Suppressor macrophage treated with lipopolysaccharide for 4 hours (primary cell): ENCODE data around the gene HDAC3.

Experiments used
- DNase-seq: peaks from one replicate; pipeline ENCODE4 v3.0.0-alpha.2; 2020

The HDAC3 gene

DNA sequence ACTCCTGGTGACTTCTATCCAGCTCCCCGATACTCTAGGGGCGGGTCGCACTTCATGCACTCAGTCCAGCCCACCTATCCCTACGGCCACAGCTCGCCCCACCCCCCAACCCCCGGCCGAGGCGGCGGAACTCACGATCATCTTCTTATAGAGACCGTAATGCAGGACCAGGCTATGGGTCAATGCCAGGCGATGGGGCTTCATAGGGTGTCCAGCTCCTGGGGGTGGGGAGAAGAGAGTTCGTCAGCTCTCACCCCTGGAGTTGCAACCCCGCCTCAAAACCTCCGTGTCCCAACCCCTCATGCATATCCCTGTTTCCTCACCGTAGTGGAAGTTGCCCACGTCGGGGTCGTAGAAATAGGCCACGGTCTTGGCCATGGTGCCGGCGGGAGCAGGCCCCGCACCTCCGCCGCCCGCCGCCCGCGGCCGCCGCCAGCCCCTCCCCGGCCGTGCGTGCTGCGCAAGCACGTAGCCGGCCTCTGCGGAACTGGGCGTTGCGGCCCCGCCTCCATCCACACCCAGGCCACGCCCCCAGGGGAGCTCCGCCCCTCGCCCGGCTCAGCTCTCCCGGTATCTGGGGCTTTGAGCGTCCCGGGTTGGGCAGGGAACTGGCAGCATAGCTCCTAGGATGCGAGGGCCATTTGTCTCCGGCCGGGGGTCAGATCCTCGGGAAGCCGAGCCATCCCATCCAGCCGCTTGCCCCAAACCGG lies at the start of gene HDAC3, which contains the start of gene RELL2:
Gene HDAC3, minus strand, starts transcription at position 437 of the 710 bp plus-strand sequence. Its CDS starts 59 bp downstream, at position 378.
Gene RELL2, plus strand, starts transcription at position 585 of the 710 bp plus-strand sequence. CDS start 1,229 bp downstream, outside the sequence.
- peak; percentile 96 for DNase-seq

DNA sequence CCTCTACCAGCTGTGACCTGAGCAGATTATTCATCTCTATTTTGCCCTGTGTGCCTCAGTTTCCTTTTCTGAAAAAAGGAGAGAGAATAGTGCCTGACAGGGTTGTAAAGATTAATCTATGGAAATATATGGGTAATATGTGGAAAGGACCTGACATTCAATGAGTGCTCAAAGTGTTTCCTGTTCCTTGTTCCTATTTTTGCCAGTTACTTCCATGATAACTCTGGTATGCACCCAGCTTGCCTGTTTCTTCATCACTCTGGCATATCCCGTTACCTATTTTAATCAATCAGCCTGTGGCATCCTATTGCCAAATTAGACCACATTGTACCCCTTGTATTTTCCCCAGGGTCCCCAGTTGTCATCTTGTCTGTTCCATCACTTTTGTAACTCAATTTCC lies 48.9 kb upstream of the HDAC3 start:
- peak; percentile 26 for DNase-seq

DNA sequence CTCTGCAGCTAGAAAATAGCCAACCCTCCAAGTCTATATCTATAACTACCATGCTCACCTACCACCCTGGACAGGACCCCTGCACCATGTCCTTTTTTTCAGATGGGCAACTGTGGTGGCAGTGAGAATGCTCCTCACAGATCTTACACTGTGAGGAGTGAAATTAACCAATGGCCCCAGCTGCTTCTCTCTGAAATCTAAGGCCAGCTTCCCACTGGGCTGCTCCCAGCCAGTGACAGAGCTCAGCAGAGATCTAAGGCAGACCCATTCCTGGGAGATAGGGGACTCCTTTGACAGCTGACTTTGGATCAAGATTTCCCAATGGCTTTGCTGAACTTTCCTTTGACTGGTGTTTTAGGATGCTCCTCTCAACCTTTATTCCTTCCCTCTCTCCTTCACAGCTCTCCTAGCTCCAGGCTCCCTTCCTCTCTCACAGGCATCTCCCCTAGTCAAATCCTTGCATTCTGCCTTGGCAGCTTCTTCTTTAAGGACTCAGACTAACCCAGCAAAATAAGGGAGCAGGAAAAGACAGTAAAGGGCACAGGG lies 47.0 kb upstream of the HDAC3 start:
- no peak for DNase-seq

DNA sequence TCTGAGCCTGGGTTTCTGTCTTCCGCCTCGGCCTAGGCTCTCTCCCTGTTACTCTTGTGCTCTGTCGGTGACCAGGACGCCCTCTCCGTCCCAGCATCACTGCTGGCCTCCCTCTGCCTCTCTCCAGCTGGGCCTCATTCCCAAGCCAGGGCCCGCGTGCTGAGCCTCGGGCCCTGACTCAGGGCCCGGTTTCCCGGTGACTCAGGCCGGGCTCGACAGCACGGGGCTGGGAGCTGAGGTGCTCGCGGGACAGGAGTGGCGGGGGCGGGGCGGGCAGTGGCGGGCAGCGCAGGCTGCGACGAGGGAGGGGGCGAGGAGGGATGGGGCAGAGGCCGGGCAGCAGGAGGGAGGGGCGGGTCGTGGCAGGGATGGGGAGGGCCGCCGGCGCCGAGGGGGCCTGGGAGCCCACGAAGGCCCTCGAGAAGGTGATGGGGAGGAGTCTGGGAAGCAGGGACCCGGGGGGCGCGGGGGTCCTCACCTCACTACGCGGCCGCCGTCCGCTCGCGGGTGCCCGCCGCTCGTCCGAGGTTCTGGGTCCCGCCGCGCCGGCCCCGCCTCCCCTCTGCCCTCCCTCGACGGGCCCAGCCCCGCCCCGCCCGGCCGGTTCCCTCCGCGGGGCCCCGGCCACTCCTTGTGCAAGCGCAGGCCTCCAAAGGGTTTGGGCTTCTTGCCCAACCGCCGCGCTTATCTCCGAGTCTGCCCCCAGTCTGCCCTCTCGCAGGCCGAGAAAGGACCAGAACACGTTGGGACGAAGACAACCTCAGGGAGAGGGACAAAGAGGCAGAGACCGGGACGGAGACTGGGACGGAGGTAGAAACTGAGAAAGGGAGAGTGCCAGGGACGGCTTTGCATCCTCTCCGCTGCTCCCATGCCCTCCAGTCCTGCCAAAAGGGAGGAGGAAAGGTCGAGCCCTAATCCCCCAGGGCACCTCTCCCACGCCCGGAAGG lies 45.3 kb upstream of the HDAC3 start, which contains the start of gene ARAP3:
Gene ARAP3, minus strand, starts transcription at position 536 of the 947 bp plus-strand sequence. CDS start 1,744 bp downstream, outside the sequence.
- DNase-seq = peak; percentile 74

DNA sequence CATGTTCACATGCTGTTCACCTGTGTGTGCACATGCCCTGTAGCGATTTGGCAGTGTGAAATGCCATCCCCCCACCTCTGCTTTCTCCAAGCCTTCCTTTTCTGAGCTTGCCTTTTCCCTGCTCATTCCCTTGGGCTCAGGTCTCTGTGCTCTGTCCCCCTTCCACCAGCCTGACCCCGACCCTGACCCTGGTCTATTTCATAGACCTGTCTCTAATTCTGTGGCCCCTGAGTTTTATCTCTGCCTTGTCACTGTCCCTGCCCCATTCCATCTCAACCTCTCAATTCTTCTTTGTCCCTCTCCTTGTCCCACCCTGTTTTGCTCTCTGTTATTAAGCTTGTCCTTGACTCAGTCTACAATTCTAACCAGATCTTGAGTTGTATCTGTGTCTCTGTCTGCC lies 44.6 kb upstream of the HDAC3 start:
- DNase-seq = no peak

DNA sequence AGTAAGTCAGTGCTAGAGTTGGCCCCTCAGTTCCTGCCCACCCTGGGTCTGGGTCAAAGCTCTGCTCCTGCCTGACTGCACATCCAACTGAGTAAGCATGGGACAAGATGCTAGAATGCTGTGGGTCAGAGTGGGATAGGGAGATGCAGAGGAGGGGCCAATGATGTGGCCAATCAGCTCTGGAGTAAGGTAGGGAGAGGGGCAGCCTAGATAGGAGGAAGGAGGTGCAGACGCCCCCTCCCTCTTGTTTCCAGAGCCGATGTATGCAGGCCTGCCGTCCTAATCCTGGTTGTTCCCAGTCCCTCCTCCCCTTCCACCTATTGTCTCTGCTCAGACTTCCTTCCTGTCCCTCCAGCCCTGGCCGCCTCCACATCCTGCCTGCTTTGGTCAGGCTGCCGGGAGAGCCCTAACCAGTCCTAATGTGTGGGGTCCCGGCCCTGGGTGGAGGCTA lies 44.1 kb upstream of the HDAC3 start:
- DNase-seq = no peak

DNA sequence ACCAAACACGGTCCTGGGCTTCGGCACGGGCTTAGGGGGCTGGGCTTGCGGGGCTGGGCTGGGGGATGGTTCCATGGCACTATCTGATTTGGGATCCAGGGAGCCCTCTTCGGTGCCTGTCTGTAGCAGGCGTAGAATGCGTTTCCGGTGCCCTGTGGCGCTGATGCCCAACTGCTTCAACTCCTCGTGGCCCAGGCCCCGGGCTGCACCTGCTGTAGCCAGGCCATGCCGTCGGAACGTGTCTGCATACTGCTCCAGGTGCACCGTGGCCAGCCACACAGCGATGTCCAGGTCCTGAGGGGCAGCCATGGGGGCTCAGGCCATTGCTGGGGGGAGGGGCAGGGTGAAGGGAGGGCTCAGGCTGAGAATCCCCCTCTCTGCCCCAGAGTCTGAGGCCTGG lies 43.5 kb upstream of the HDAC3 start:
- DNase-seq = no peak

DNA sequence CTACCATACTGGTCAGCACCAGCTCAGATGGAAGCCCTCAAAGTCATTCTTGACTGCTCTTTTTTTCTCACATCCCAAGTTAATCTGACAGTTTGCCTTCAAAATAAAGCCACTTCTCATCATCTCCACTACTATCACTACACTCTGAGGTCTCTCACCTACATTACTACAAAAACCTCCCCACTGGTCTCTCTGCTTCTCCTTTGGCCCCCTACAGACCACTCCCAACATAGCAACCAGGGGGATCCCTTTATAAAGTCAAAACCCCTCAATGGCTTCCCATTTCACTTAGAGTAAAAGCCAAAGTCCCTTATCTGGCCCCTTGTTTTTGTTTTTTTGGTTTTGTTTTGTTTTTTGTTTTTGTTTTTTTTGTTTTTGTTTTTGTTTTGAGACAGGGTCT lies 40.8 kb upstream of the HDAC3 start:
- DNase-seq = no peak

DNA sequence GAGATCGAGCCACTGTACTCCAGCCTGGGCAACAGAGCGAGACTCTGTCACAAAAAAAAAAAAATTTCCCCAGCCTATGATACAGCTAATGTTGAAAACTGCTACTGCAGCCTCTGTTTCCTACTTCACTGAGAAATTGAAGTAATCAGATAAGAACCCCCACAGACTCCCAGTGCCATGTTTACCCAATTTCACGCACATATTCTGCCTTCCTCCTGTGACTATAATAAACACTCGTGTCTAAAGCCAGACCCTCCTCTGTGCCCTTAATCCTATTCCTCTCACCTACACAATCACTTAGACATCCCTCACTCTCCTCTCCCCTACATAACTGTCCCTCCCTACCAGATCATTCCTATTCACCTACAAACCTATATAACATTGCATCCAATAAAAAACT lies 39.0 kb upstream of the HDAC3 start:
- DNase-seq = no peak

DNA sequence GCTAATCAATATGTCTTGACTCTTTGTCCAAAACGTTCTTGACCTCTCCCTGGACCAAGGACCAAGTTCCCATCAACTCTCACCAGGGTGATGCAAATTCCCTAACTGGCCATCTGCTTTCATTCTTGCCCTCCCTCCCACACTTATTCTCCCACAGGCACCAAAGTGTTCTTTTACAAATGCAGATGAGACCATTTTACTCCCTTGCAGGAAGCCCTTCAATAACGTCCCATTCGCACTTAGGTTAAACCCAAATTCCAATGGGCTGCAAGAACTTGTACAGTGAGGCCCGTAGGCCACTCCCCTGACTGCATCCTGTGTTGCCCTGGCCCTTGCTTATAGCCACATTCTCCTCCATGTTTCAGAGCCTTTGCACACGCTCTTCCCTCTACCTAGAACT lies 38.1 kb upstream of the HDAC3 start:
- DNase-seq = no peak

DNA sequence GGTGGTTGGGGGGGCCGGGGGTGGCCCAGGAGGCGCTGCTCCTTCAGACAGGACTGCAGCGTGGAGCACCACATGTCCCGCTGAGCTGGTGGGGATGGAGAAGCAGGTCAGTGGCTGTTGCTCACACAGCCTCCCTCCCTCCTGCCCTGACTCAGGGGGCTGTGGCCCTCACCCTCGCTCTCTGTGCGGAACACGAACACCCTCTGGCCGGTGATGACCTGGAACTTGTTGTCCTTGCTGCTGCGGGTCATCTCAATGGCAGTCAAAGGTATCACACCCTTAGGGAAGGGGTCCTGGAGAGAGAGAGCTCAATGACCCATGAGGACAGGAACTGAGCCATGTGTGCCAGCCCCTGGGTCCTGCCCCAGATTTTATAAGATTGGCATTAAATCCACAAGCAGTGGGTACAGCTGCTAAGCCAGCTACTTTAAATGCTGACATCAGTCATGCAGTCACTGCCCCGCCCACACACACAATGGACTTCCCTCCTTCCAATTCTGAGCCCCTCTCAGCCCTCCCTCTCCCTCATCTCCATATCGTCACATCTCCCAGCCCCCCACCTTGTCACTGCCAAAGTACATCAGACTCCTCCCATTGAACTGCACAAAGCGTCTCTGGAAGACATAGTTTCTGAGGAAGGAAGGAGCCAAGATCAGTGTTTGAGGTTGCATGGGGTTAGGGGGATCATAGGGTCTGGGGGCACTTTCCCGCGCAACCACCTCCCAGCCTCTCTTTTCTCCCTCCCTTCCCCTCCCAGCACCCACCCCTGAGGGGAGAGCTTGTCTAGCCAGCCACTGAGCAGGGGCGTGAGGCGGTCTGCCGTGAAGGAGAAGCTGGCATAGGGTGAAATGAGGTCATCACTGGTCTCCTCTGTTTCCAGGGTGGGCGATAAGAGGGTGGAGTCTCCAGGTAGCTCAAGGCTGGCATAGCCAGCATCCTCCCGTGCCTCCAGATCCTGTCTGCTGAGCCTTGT lies 36.5 kb upstream of the HDAC3 start:
- no peak for DNase-seq

DNA sequence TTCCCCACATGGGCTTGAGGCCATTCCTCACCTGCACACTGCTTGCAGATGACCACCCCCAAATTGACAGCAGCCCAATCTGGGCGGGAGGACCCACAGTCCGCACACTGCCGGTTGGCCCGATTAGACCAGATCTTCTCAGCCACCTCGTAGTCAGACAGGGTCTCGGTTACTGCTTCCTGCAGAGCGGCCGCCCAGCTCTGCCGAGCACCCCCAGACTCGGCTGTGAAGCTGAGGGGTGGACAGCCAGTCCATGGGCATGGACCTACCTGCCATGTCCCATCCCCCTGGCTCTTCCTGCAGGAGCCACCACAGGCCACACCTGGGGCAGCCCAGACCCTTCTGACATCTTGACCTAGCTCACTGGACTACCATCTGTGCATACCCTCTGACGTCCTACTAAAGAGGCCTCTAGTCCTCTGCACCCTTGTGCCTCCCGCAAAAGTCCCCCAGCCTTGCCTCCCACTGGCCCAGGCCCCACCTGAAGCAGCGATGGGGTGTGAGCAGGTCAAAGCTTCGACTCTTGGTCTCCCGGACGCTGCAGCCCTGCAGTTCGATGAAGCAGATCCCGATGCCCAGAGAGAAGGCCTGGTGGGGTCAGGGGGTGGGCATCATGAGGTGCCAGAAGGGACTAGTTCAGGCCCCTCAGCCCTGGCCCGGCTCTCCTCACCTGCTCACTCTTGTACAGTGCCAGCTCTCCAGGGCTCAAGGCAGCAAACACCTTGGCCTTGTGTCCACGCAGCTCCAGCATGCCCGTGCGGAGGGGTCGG lies 35.6 kb upstream of the HDAC3 start:
- DNase-seq = no peak

DNA sequence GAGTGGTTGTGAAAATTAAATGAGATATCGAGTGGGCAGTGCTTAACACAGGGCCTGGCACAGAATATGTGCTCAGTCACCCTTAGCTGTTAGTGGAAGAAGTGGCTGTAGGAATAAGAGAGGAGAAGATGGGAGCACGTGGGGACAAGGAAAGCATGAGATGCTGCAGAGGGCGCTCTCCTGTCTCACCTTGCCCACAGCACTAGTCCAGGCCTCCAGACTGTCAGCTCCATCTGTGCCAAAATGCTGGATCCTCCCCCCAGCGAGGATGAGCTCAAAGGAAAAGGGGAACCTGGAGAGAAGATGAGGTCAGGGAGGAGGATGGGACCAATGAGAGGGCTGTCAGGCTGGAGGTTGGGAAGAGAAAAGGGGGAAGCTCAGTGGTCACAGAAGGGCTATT lies 32.9 kb upstream of the HDAC3 start:
- DNase-seq = peak; percentile 27

DNA sequence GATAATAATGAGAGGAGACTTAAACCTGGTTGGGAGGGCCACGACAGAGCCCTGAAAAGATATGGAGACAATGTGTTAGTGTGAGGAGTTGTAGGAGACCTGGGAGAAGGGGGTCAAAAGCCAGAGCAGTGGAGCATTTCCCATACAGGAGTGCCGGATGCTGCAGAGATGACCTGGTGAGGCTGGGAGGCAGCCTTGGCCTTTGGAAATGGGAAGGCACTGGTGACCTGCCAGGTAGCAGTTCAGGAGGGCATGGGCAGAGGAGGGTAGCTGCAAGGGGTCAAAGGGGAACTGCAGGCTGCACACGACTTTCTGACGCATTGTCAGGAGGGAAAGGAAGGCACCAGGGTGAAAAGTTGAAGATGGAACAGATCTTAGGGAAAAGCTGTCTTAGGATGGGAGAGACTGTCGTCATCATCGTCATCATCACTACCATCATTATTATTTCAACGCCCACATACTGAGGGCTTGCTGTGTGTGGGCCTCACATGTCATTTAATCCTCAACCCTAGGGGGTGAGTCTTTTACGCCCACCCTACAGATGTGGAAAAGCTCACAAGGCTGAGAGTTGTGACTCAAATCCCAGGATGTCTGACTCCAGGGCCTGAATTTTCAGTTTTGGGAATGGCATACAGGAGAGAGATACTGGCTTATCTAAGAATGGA lies 32.1 kb upstream of the HDAC3 start:
- DNase-seq = peak; percentile 30

DNA sequence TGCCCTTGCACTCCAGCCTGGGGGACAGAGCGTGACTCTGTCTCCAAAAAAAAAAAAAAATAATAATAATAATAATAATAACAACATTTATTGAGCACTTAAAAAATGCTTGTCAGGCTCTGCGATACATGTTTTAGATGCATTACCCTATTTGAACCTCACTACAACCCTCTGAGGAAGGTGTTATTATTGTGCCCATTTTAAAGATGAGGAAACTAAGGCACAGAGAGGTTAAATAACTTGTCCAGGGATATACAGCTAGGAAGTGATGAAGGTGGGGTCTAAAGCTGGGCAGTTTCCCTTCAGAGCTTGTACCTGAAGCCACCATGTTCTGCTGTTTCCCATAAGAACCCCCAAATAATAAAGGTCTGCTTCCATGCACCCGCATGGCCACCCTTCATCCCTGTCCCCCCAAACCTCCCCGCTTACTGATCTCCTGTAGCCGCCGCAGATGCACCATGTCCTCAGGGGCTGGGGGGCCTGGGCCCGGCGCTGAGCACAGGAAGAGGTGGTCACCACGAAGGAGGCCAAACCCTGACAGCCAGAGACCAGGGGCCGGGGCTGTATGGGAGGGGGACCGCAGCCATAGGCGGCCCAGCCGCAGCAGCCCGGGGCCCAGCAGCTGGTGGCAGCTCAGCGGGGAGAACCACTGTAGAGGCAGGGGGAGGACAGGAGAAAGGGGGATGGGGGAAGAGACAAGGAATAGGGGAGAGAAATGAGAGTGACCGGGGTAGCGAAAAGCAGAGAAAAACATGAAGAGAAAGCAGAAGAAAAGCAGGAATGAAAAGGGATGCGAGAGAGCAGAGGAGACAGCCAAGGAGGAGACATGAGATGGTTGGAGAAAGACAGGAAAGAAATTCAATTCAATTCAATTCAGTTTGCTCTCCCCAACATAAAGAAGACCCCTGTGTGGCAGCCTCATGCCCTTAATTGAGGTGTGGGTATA lies 29.6 kb upstream of the HDAC3 start:
- no peak for DNase-seq

DNA sequence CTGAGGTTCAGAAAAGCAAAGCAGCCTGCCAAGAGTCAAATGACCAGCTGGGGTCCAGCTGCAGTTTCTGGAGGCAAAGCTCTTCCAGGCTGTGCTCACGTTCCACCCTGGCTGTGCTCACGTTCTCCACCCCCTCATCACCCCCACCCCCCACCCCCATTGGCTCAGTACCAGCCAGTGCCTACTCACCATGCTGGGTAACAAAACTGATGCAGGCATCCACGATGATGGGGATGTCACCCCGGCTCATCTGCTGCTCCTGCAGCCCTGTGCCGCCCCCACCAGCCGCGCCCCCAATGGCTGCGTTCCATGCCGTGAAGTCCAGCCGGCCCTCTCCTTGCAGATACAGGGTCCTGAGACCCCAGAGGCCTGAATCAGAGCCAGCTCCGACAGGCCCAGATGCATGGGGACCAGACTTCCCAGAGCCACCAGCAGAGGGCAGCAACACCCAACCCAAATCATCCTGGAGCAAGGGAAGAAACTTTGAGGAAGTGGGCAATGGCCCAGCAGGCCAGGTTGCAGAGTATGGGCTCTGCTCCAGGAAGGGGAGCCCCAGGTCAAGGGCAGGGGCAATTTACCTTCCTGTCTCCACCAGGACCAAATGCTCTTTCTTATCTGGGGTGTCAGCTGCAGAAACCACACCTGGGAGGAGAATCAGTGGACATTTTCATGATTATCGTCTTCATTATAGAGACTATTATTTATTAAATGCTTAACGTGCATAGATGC lies 28.2 kb upstream of the HDAC3 start:
- peak; percentile 85 for DNase-seq

DNA sequence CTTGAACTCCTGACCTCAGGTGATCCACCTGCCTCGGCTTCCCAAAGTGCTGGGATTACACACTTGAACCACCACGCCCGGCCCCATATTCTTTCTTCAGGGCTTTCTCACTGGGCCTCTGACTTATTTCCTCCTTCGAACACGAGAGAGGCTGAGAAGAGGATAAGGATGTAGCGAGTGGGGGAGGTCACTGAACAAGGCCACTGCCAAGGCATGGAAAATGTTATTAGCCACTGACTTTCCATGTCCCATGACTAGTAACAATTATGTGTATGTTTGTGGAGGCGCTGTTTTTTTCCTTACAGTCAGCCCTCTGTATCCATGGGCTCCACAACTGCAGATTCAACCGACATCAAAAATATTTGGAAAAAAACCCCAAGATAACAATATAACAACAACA lies 26.9 kb upstream of the HDAC3 start:
- no peak for DNase-seq

DNA sequence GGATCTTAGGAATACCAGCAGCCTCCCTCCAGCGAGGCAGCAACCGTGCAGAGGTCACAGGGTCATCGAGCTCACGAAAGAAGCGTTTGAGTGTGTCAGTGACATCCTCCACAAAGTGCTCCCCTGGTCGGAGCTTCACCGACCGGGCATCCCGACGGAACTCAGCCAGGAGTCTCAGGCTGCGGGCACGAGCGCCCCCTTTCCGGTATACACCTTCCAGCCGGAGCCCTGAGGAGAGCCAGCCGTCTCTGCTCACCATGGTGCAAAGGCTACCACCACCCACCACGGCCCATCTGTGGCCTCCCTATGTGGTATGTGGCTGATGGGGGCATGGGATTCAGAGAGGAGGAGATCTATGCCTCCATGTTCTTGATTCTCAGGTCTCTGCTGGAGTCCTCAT lies 25.4 kb upstream of the HDAC3 start:
- no peak for DNase-seq
